Fibroblast of the conjunctiva (primary cell): ENCODE results near the gene DYNC1LI2.
"Not testable (repeated sequence)": the region's sequence is repeated elsewhere in the genome, so short reads cannot be mapped to it uniquely, and the experiment has no call there.

ENCODE experiments used
- DNase-seq: peaks from one replicate; pipeline ENCODE4 v3.0.0-alpha.2; 2010; ENCODE audit warnings: low read depth

The DYNC1LI2 gene

DNA sequence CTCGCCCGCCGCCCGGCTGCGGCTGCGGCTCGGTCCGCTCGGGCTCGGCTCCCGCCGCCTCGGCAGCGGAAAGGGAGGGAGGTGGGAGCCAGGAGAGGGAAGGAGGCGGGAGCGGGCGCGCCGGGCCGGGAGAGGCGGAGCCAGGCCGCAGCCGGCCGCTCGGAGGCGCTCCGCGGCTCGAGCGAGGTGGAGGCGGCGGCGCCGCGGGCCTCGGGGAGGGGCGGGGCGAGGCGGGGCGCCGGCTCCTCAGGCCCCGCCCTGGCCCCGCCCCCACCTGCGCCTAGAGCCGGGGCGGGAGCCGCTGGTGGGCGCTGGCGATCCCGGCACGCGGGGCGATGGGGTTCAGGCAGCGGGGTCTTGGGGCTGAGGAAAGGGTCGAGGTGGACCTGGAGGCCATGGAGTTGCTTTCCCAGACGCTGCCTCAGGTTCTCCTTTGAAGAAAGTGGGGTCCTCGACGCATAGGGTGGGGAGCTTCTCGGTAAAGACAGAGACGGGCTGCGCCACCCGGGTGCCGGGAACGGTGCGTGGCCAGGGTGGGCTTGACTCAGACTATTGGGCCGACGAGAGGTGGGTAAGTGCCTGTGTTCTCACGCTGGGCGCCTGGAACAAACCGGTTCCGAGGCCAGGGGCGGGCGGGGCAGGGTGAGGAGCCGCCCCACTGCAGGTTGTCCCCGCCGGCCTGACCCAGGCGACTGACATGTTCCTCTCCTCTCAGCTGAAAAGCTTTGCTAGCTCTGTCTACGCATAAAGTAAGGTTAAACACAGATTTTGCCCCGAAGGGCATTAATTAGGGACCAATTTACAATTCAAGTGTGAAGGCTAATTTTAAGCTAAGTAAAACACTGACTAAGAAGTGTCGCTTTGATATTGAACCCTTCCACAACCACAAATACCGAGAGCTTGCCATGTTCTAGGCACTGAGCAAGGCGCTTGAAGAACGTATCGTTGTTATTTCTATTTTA, 54.5 kb downstream of the DYNC1LI2 start, which contains the start of gene CMTM4:
Gene CMTM4 (minus strand): TSS at position 75 of the 962 bp plus-strand sequence. CDS start 218 bp downstream, outside the sequence.
- peak; percentile 67 for DNase-seq

DNA sequence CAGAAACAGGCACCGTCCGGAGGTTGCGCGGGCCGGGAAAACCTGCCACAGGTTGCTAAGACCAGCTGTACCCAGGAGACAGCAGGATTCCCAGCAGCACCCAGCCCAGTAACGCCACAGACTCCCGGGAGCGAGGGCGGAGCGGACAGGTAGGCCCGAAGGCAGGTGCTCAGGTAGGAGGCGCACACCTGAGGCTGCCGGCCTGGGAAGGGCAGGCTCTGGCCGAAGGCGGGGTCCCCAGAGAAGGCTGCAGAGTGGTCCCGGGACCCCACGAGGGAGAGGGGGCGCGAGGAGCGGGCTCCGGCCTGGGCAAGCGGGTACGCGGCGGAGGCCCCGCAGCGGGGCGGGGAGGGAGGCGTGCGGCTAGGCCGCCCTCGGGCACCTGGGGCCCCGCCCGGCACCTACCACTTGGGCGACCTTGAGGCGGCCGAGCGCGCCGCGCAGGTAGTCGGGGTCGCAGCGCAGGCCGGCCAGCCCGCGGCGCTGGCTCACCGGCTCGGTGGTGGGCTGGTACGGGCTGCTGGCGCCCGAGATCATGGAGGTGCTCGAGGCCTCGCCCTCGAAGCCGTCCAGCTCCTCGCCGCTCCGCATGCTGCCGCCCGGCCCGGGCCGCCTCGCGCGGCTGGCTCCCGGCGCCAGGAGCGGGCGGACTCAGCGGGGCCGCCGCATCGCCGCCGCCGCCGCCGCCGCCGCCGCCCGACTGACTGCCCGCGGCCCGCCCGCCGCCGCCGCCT, 55.3 kb downstream of the DYNC1LI2 start:
- DNase-seq, result no peak

DNA sequence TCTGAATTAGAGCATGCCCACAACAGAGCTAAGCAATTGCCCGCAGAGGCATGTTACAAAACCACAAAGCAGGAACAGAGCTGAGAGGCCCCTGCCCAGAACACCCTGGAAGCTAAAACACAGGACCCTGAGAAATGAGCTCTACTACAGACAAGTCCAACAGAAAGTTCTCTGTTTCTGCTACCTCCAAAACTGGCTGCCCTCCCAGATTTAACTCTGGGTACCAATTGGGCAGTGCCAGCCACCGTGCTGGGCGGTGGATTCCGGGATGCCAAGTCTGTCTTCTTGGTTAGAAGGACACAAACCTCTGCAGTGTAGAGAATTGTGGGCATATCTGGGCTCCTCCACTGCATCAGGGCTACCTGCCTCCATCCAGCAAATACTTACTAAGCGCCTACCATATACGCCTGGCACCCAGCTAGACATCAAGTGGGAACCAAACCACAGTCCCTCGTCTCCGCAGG, 55.9 kb downstream of the DYNC1LI2 start:
- DNase-seq, result no peak

DNA sequence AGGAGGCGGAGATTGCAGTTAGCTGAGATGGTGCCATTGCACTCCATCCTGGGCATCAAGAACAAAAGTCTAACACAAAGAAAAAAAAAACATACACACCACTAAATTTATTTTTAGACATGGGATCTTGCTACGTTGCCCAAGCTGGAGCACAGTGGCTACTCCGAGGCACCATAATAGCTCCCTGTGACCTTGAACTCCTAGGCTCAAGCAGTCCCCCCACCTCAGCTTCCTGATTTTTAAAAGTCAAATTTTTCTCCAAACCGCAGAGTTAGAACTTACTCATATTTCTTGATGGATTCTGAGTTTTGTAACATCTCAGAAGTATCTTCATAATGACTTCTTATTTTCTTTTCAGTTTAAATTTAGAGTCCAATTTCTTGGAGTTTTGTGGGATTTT, 58.3 kb downstream of the DYNC1LI2 start:
- DNase-seq, result no peak

GRCh38 chr16:66692341-66692740, 59.1 kb downstream of the DYNC1LI2 start:
- DNase-seq, result no peak

DNA sequence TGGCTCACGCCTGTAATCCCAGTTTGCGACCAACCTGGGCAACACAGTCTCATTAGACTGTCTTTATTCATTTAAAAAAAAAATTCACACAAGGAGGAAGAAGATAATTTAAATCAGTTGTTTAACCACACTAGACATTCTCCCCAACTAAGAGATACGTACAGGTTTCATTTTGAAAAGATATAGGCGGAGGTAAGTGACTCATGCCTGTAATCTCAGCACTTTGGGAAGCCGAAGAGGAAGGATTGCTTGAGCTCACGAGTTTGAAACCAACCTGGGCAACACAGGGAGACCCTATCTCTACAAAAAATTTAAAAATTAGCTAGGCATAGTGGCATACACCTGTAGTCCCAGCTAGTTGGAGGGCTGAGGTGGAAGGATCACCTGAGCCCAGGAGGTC, 60.2 kb downstream of the DYNC1LI2 start:
- DNase-seq, result no peak

- no peak for DNase-seq
These were observed 61.1 kb downstream of the DYNC1LI2 start for GRCh38 chr16:66690106-66690847.

GRCh38 chr16:66689282-66689681, 62.1 kb downstream of the DYNC1LI2 start:
- DNase-seq, result no peak

- no peak for DNase-seq
These were observed 63.3 kb downstream of the DYNC1LI2 start for GRCh38 chr16:66687906-66688625.

- DNase-seq, result not testable (repeated sequence)
These were observed 65.8 kb downstream of the DYNC1LI2 start for GRCh38 chr16:66685501-66686115.

DNA sequence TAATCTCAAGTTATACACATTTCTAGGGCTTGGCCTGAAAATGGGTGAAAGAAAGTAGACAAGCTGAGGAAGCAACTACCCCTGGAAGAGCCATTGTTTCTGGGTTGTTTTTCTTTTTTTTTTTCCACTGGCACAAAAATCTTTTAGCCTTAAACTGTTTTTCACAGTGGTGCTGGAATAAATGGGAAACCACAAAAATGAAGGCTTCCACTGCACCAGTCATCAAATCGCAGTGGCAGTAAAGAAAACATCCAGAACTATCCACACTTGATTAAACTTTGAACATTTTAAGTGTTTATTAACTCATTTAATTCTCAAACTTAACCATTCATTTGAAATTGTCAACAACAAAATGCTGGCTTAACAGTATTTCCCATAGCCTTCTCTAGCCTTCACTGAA, 69.1 kb downstream of the DYNC1LI2 start:
- no peak for DNase-seq

GRCh38 chr16:66681676-66682075, 69.7 kb downstream of the DYNC1LI2 start:
- no peak for DNase-seq

- no peak for DNase-seq
These were observed 73.1 kb downstream of the DYNC1LI2 start for GRCh38 chr16:66678337-66678736.

GRCh38 chr16:66677836-66678235, 73.6 kb downstream of the DYNC1LI2 start:
- DNase-seq, result no peak

GRCh38 chr16:66677179-66677578, 74.2 kb downstream of the DYNC1LI2 start:
- DNase-seq, result no peak

GRCh38 chr16:66676599-66676998, 74.8 kb downstream of the DYNC1LI2 start:
- no peak for DNase-seq

DNA sequence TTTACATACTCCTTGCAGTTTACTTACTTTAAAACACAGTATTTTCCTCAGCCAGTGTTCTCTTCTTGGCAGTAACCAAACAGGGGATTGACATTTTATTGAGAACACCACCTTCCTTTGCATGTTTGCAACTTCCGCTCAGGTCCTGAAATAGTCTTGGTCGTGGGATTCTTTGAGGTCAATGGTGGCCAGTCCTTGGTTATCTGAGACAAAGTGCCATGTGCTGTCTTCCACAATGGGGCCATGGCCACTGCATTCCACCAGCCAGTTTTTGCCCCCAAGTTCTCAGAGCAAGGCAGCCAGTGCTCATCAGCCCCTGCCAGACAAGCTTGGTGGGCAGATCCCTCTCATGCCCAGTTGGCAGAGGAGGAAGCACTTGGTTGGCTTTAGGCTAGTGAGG, 77.7 kb downstream of the DYNC1LI2 start:
- no peak for DNase-seq
